HG02759 (cell line): Measurements from ENCODE around the gene OR4F6.
"Not testable (repeated sequence)": the region's sequence is repeated elsewhere in the genome, so short reads cannot be mapped to it uniquely, and the experiment has no call there.

Experiments used
- ATAC-seq: cut with Tn5 transposase; IDR thresholded peaks from one replicate; pipeline ENCODE4 v1.9.1; 2021; ENCODE audit warnings: mild to moderate bottlenecking, moderate library complexity; ENCODE audit not compliant: unreplicated experiment

Gene OR4F6, protein sequence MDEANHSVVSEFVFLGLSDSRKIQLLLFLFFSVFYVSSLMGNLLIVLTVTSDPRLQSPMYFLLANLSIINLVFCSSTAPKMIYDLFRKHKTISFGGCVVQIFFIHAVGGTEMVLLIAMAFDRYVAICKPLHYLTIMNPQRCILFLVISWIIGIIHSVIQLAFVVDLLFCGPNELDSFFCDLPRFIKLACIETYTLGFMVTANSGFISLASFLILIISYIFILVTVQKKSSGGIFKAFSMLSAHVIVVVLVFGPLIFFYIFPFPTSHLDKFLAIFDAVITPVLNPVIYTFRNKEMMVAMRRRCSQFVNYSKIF

DNA sequence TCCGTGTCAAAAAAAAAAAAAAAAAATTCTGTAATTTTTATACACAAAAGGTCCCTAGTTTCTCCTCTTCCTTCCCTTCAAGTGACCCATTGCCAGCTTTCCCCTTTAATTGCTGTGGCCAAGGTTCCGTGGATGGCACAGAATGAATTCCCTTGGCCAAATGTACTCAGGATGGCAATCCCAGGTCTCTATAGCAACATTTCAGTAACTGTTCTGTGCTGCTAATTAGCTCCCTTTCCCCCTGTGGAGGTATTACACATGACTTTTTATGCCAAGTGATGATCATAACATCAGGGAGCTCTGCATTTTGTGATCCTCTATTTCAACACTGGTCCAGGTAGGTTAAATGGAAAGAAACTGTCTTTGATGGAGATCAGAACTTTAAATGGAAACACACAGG lies at the start of gene OR4F6:
TSS of gene OR4F6 (plus strand) at position 301 of the 400 bp plus-strand sequence. CDS start 2,211 bp downstream, outside the sequence.
- no peak for ATAC-seq

DNA sequence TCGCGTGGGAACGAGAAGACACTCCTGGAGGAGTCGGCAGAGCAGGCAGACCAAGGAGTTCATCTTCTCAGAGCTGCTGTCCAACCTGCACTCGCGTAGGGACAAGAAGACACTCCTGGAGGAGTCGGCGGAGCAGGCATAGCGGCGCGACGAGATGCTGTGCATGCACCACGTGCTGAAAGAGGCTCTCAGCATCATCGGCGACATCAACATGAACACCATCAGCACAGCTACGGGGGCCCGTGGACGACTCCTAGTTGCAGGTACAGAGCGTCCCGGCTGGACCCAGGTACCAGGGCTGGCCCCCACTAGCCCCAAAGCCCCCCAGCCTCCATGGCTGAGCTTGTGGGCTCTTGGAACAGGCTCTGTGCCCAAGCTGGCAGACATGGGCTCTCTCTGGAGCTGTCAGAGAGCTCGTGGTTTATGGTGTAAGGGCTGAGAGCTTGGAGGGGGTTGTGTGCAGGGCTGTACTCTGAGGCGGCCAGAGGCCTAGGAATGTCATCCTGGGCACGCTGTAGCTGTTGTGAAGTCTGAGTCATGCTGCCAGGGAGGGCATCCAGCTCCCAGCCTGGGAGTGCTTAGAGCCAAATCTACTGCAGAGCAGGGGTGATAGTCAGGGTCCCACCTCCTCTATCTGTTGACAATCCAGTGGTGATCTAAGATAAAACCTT lies 38.5 kb upstream of the OR4F6 start:
- not testable (repeated sequence) for ATAC-seq

DNA sequence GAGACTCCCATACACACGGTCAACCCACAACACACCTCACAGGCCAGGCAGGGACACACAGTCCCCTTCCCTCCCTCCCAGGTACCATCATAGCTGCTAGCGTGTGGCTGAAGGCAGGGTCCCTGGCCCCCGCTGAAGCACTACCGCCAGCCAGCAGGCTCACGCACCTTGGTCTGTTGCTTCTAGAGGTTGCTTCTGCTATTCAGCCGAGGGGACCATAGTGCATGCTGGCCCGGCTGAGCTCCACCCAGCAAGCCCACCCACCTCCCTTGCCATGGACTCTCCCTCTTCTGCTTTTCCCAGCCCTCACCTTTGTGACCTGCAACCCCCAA lies 38.0 kb upstream of the OR4F6 start:
- not testable (repeated sequence) for ATAC-seq

DNA sequence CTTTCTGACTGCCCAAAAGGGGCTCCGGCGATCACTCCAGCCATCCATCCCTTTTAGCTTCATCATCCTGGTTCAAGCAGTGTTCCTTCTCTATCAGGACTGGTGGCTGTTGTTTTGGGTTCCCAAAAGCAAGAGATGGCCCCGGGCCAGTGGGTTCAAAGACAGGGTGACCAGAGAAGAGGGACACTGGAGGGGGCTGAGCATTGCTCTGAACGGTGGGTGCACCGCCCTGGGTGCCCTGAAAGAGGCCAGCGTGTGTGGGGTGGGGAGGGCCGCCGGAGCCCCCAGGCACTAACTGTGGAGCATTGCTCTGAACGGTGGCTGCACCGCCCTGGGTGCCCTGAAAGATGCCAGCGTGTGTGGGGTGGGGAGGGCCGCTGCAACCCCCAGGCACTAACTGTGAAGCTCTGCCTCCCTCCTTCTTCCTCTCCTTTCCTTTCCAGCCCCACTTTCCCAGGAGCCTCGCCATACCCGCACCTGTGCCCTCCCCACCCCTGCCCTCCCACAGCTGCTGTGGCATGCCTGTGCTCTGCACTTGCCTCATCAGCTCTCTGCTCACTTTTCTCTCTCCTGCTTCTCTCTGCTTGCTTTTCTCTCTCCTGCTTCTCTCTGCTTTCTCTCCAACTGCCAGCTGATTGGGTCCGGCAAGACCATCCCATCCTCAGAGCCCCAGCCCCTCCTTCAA lies 37.4 kb upstream of the OR4F6 start:
- ATAC-seq, result no peak

DNA sequence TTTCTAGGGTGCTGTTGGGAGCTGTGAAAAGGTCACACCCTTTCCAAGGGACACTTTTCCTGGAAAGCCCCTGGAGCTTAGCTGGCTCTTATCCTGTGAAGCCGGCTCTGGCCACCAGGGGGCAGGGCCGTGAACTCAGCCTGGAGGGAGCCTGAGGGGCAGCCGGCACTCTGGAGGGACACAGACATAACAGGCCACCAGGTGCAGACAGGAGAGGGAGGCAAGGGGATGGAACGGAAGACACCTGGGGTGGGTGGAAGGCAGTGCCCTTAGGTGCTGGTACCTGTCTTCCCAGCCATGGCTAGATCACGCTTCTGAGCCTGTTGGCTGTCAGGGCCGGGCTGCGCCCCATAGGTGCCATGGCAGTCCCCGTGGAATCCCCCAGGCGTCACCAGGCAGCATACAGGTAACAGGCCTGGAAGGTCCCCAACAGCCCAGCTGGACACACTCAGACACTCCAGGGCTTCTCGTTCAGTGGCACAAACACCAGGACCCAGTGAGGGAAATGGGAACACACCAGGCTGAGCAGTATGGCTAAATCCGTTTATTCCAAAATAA lies 36.1 kb upstream of the OR4F6 start:
- ATAC-seq, result not testable (repeated sequence)

- ATAC-seq, result no peak
Measured at GRCh38 chr15:101772921-101773320, 30.4 kb upstream of the OR4F6 start.

DNA sequence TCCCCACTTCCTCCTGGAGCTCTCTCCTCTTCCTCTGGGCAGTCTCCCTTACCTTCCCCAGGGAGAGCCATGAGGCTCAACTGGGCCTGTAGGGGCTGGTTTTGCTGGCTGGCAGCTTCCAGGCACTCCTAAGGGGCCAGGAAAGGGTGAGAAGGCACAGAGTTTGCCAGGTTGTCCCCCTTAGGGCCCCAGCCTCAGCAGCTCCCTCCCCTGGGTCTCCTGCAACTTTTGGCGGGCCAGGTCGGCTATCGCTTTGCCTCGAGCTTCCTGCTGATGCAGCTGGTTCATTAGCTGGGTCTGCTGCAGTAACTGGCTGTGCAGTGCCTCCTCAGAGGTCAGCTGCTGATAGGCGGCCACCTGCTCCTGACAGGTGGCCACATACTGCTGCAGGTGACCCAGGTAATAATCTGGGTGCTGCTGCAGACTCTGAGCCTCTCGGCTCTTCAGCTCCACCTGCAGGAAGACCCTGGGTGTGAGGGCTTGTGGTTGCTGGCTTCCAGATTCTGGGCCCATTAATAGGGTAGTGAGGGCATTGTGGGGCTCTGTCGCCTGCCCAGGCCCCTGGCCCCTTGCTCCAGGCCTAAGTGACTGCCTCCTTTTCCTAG lies 29.7 kb upstream of the OR4F6 start:
- ATAC-seq, result no peak

GRCh38 chr15:101775136-101775535 lies 28.2 kb upstream of the OR4F6 start:
- ATAC-seq, result no peak

GRCh38 chr15:101778576-101778975 lies 24.7 kb upstream of the OR4F6 start:
- ATAC-seq, result not testable (repeated sequence)

- not testable (repeated sequence) for ATAC-seq
Measured at GRCh38 chr15:101780225-101780624, 23.1 kb upstream of the OR4F6 start.

DNA sequence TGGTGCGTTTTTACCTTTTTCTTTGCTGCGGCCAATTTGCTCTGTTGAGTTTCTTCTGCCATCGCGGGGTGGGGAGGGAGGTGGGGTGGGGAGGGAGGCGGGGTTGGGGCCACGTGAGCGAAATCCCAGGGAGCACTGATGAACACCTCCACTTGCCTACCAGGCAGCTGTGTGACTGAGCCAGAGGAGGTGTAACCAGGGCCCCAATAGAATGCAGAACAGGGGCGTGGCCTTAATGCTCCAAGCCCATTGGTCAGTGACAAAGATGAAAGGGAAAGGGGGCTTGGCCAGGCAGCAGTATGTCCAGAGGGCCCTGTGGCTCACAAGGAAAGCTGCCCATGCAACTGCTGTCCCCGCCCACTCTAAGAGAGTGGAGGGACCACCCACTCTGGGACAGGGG lies 21.4 kb upstream of the OR4F6 start:
- no peak for ATAC-seq

- no peak for ATAC-seq
Measured at GRCh38 chr15:101784644-101785043, 18.7 kb upstream of the OR4F6 start.

GRCh38 chr15:101786422-101786821 lies 16.9 kb upstream of the OR4F6 start:
- ATAC-seq, result not testable (repeated sequence)

GRCh38 chr15:101788001-101788400 lies 15.3 kb upstream of the OR4F6 start:
- not testable (repeated sequence) for ATAC-seq

DNA sequence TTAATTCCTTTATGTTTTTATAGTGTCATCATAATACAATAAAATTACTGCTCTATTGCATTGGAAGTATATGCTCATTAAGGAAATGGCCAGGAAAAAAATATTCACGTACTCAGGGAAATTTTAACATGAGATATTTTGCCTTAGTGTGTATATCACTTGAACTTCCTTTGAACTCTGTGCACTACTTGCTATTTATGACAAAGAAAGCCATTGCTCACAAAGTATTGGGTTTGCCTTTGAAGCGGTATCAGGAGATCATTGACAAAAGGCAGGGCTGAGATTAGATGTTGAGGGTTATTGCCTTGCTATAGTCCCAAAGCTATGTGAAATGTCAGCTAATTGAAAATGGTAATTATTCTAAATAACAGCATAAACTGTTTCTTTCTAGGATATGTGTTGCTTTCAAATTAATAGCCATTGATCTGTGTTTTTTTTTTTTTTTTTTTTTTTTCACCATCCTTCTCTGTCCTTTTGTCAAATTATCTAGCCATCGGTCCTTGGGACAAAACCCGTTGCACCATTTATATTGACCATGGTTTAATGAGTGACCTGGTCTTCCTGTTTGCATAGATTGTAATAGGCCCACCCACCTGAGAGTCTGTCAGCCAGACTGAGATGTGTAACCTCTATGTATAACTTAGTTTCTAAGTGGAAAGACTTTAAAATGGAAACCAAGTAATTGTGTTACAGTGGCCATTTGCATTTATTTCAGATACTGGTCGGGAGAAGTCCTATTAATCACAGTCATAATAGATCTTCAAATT lies 14.6 kb upstream of the OR4F6 start:
- not testable (repeated sequence) for ATAC-seq

GRCh38 chr15:101790748-101791147 lies 12.6 kb upstream of the OR4F6 start:
- not testable (repeated sequence) for ATAC-seq

- not testable (repeated sequence) for ATAC-seq
Measured at GRCh38 chr15:101793981-101794380, 9.3 kb upstream of the OR4F6 start.

DNA sequence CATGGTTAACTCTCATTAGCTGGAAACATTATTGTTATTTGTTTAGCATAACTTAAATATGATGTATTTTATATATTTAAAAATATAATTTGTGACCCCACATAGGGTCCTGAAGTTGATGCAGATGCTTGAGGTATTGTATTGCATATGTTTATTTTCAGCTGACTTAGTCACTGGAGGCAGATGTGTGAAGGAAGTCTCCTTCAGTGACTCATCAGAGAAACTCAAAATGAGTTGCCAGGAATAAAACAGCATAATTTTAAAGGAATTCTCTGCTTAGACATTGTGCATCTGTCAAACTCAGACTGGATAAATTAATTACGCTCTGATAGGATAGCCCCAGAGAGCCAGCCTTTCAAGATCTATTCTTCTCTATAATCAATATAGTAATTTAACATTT lies 7.9 kb upstream of the OR4F6 start:
- no peak for ATAC-seq

DNA sequence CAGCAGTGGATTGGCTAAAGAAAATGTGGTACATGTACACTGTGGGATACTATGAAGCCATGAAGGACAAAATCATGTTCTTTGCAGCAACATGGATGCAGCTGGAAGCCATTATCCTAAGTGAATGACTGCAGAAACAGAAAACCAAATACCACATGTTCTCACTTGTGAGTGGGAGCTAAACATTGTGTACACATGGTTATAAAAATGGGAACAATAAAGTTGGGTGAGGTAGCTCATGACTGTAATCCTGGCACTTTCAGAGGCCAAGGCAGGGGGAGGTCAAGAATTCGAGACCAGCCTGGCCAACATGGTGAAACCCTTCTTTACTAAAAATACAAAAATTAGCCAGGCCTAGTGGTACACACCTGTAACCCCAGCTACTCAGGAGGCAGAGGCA lies 3.6 kb upstream of the OR4F6 start:
- ATAC-seq, result no peak

DNA sequence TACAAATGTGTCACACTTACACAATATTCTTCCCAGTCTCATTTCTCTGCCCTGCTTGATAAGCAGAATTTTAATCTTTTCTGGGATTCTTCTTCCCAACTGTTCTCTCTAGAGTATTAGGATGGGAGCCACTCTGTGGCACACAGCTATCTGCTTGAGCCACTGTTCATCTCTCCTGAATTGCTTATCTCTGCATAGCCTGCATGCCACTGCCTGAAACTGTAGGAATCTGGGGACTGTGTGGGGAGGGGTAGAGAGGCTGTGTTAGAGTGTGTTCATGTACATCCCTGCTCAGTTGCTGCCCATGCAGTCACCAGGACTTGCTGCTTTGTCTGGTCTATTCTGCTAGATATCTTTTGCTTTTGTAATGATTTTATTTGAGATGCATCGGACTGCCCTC lies 2.3 kb upstream of the OR4F6 start:
- no peak for ATAC-seq
